Mucosa of stomach (tissue), 1 donor: ENCODE measurements around the gene UBE3D.

Source experiments
- H3K27me3 ChIP-seq: one replicate; pipeline ENCODE4 v1.7.0; 2013; ENCODE audit warnings: mild to moderate bottlenecking, low read length; ENCODE audit not compliant: control insufficient read depth, insufficient read depth
- H3K36me3 ChIP-seq: one replicate; pipeline ENCODE4 v1.7.0; 2013; ENCODE audit warnings: low read length; ENCODE audit not compliant: control insufficient read depth, insufficient read depth
- H3K4me1 ChIP-seq: one replicate; pipeline ENCODE4 v1.7.0; 2013; ENCODE audit warnings: mild to moderate bottlenecking, low read length; ENCODE audit not compliant: control insufficient read depth, insufficient read depth
- H3K4me3 ChIP-seq: one replicate; pipeline ENCODE4 v1.7.0; 2013; ENCODE audit warnings: low read length
- H3K9ac ChIP-seq: one replicate; pipeline ENCODE4 v1.7.0; 2013; ENCODE audit warnings: mild to moderate bottlenecking, low read length, moderate library complexity
- H3K9me3 ChIP-seq: one replicate; pipeline ENCODE4 v1.7.0; 2013; ENCODE audit warnings: mild to moderate bottlenecking, low read length, moderate library complexity; ENCODE audit not compliant: control insufficient read depth
- donor health status: Pancreatic carcinoma.

Gene UBE3D, protein sequence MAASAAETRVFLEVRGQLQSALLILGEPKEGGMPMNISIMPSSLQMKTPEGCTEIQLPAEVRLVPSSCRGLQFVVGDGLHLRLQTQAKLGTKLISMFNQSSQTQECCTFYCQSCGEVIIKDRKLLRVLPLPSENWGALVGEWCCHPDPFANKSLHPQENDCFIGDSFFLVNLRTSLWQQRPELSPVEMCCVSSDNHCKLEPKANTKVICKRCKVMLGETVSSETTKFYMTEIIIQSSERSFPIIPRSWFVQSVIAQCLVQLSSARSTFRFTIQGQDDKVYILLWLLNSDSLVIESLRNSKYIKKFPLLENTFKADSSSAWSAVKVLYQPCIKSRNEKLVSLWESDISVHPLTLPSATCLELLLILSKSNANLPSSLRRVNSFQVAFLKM

GRCh38 chr6:83065511-83066192 is at the start of gene UBE3D:
TSS of gene UBE3D (minus strand) at chr6:83065841. CDS start at chr6:83065718, 123 bp downstream.
- H3K4me1 ChIP-seq = peaks cover 8% of the 10 kb centered on the region
- H3K27me3 ChIP-seq = no peaks in the 10 kb centered on the region
- H3K9ac ChIP-seq = peak within 1 kb of the TSS; percentile 69
- no peaks in the 10 kb centered on the region for H3K9me3 ChIP-seq
- peak within 1 kb of the TSS; percentile 64 for H3K4me3 ChIP-seq
- no peaks in the 10 kb centered on the region for H3K36me3 ChIP-seq

GRCh38 chr6:83114164-83114563 is 48.5 kb upstream of the UBE3D start:
- no peaks in the 10 kb centered on the region for H3K36me3 ChIP-seq
- no peaks in the 10 kb centered on the region for H3K27me3 ChIP-seq
- H3K9me3 ChIP-seq = no peaks in the 10 kb centered on the region
- H3K9ac ChIP-seq = no peak overlapping the region
- no peak overlapping the region for H3K4me3 ChIP-seq
- H3K4me1 ChIP-seq = no peaks in the 10 kb centered on the region

DNA sequence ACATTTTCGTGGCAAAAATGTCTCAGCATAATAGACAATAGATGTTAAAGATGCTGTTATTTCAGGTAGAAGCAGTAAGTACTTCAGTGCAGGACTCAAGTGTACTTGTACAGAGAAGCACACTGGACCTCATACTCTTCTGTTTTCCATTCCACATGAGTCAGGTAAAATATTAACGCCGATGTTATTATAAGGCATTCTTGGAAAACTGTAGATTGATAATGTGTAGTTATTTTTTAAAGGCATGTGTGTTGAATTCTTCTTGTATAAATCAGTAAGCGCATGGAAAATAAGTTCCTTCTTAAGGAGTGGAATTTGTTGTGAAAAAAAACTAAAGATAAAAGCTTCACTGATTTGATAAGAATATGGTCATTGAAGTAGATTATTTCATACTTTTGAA is 47.6 kb upstream of the UBE3D start:
- H3K36me3 ChIP-seq = no peaks in the 10 kb centered on the region
- H3K4me3 ChIP-seq = no peak overlapping the region
- H3K9me3 ChIP-seq = no peaks in the 10 kb centered on the region
- H3K27me3 ChIP-seq = no peaks in the 10 kb centered on the region
- H3K4me1 ChIP-seq = no peaks in the 10 kb centered on the region
- no peak overlapping the region for H3K9ac ChIP-seq

DNA sequence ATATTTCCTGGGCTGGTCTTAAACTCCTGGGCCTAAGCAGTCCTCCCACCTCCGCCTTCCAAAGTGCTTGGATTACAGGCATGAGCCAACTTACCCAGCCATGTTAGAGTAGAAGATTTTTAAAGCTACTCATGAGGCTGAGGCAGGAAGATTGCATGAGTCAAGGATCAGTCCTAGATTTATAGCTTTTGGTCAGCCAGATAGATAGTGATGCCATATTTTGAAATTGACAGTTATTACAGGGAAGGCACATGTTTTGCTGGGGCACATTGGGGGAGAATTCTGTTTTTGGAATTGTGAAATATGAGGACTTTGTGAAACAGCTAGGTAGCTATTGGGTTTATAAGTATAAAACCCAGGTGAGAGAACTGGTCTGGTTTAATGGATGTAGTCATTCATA is 42.7 kb upstream of the UBE3D start:
- Histone ChIP-seq H3K4me1 (no peaks in the 10 kb centered on the region), H3K9ac (no peak overlapping the region), H3K9me3 (no peaks in the 10 kb centered on the region), H3K36me3 (no peaks in the 10 kb centered on the region), H3K4me3 (no peak overlapping the region), H3K27me3 (no peaks in the 10 kb centered on the region)

DNA sequence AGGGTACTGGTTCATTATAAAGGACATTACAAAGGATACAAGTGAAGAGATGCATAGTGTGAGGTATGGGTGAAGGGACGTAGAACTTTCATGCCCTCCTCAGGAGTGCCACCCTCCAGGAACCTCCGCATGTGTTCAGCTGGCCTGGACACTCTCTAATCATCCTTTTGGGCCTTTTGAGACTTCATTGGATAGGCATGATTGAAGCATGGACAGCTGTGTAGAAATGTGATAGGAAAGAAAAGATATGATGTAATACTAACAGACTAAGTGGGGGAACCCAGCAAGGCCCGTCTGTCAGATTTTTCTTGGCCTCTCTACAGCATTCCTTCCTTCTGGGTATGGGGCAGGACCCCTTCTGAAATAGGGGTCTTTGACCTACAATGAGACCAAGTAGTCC is 32.9 kb upstream of the UBE3D start:
- Histone ChIP-seq H3K36me3 (no peaks in the 10 kb centered on the region), H3K4me1 (no peaks in the 10 kb centered on the region), H3K27me3 (no peaks in the 10 kb centered on the region), H3K4me3 (no peak overlapping the region), H3K9ac (no peak overlapping the region), H3K9me3 (no peaks in the 10 kb centered on the region)

DNA sequence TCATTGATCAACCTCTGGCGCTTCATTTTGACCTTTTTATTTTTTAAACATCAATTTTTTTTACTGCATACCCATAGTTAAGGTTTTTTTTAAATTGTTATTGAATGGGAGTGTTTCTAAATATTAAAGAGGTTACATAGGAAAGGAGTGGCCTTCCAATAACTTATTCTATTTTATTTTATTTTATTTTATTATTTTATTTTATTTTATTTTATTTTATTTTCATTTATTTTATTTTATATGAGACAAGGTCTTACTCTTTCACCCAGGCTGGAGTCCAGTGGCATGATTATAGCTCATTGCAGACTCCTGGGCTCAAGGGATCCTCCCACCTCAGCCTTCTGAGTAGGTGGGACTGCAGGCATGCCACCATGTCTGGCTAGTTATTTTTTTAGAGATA is 32.0 kb upstream of the UBE3D start:
- H3K27me3 ChIP-seq = no peaks in the 10 kb centered on the region
- no peak overlapping the region for H3K9ac ChIP-seq
- H3K9me3 ChIP-seq = no peaks in the 10 kb centered on the region
- H3K36me3 ChIP-seq = no peaks in the 10 kb centered on the region
- no peaks in the 10 kb centered on the region for H3K4me1 ChIP-seq
- no peak overlapping the region for H3K4me3 ChIP-seq

GRCh38 chr6:83097204-83097603 is 31.6 kb upstream of the UBE3D start:
- no peaks in the 10 kb centered on the region for H3K4me1 ChIP-seq
- no peak overlapping the region for H3K4me3 ChIP-seq
- H3K27me3 ChIP-seq = no peaks in the 10 kb centered on the region
- H3K9ac ChIP-seq = no peak overlapping the region
- no peaks in the 10 kb centered on the region for H3K9me3 ChIP-seq
- no peaks in the 10 kb centered on the region for H3K36me3 ChIP-seq

DNA sequence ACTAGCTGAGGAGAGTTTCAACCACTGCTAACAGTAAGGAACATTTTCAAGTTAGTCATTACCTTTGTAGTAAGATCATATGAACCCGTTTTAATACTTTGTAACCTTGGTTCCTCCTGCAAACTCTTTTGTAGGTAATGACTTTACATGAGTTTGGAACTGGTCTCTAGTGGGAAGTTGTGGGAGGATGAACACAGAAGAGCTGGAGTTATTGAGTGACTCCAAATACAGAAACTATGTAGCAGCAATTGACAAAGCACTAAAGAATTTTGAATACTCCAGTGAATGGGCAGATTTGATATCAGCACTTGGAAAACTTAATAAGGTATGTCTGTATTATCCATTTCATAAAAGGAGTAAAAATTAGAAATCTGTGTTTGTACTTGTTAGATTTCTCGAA is 31.1 kb upstream of the UBE3D start:
- Histone ChIP-seq H3K9me3 (no peaks in the 10 kb centered on the region), H3K9ac (no peak overlapping the region), H3K27me3 (no peaks in the 10 kb centered on the region), H3K36me3 (no peaks in the 10 kb centered on the region), H3K4me3 (no peak overlapping the region), H3K4me1 (no peaks in the 10 kb centered on the region)

- Histone ChIP-seq H3K27me3 (no peaks in the 10 kb centered on the region), H3K9me3 (no peaks in the 10 kb centered on the region), H3K36me3 (no peaks in the 10 kb centered on the region), H3K4me1 (no peaks in the 10 kb centered on the region), H3K4me3 (no peak overlapping the region), H3K9ac (no peak overlapping the region)
Observed at GRCh38 chr6:83092756-83093399, 27.2 kb upstream of the UBE3D start.

DNA sequence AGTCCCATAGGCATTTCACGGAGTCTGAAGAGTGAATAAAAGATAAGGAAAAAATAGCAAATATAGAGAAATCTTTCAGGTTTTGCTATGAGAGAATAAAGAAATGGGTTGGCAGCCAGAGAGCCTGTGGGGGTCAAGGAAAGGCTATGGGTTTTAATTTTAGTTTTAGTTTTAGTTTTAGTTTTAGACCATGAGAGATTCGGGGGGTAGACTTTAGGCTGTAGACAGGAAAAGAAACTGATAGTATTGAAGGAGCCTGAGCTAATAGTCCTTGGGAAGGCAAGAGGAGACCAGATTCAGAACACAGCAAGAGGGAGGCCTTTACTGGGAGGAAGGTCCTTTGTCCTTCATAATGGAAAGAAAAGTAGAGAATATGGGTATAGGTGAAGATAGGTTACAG is 21.1 kb upstream of the UBE3D start:
- Histone ChIP-seq H3K4me1 (no peaks in the 10 kb centered on the region), H3K9me3 (no peaks in the 10 kb centered on the region), H3K9ac (no peak overlapping the region), H3K4me3 (no peak overlapping the region), H3K36me3 (no peaks in the 10 kb centered on the region), H3K27me3 (no peaks in the 10 kb centered on the region)

- H3K9me3 ChIP-seq = no peaks in the 10 kb centered on the region
- H3K9ac ChIP-seq = no peak overlapping the region
- H3K4me3 ChIP-seq = no peak overlapping the region
- no peaks in the 10 kb centered on the region for H3K36me3 ChIP-seq
- no peaks in the 10 kb centered on the region for H3K4me1 ChIP-seq
- no peaks in the 10 kb centered on the region for H3K27me3 ChIP-seq
Observed at GRCh38 chr6:83083476-83083875, 17.8 kb upstream of the UBE3D start.

- H3K36me3 ChIP-seq = no peaks in the 10 kb centered on the region
- H3K4me1 ChIP-seq = peaks cover 5% of the 10 kb centered on the region
- H3K27me3 ChIP-seq = no peaks in the 10 kb centered on the region
- no peak overlapping the region for H3K9ac ChIP-seq
- H3K4me3 ChIP-seq = no peak overlapping the region
- no peaks in the 10 kb centered on the region for H3K9me3 ChIP-seq
Observed at GRCh38 chr6:83073615-83074014, 8.0 kb upstream of the UBE3D start.
